DND-41 (cell line): ENCODE data around the gene P2RX2.

Experiments
- ATAC-seq: fragments of 200-7000 bp; cut with Tn5 transposase; 3 replicates; pipeline ENCODE4 v1.9.1; 2021; ENCODE audit warnings: low read depth; ENCODE audit not compliant: insufficient read depth
- DNase-seq: peaks from one replicate; pipeline ENCODE4 v3.0.0-alpha.2; 2020
- H2AFZ ChIP-seq: 2 replicates; pipeline ENCODE4 v1.6.0; 2012; ENCODE audit warnings: low read depth, low read length
- H3K27ac ChIP-seq: 2 replicates; pipeline ENCODE4 v1.5.1; 2012; ENCODE audit warnings: low read length, inconsistent platforms
- H3K27me3 ChIP-seq: fragments of 200-600 bp; sonication (generic); 2 replicates; pipeline ENCODE4 v1.6.0; 2012; ENCODE audit warnings: low read length, mild to moderate bottlenecking, inconsistent platforms; ENCODE audit not compliant: insufficient read depth, poor library complexity
- H3K36me3 ChIP-seq: 2 replicates; pipeline ENCODE4 v1.5.1; 2012; ENCODE audit warnings: low read length, inconsistent platforms; ENCODE audit not compliant: insufficient read depth
- H3K4me1 ChIP-seq: 2 replicates; pipeline ENCODE4 v1.5.1; 2012; ENCODE audit warnings: mild to moderate bottlenecking, low read length; ENCODE audit not compliant: insufficient read depth
- H3K4me2 ChIP-seq: 2 replicates; pipeline ENCODE4 v1.6.0; 2012; ENCODE audit warnings: mild to moderate bottlenecking, moderate library complexity, low read length, inconsistent platforms; ENCODE audit not compliant: insufficient read depth
- H3K4me3 ChIP-seq, 2 experiments: fragments of 200-600 bp in 1 of 2; shearing (Covaris generic) in 1 of 2; 2 replicates each; pipeline ENCODE4 v1.5.1; 2012 to 2016; ENCODE audit warnings: inconsistent platforms in 2 of 2, low read length in 2 of 2, mild to moderate bottlenecking in 2 of 2, low read depth in 1 of 2, moderate library complexity in 1 of 2
- H3K79me2 ChIP-seq: 2 replicates; pipeline ENCODE4 v1.6.0; 2012; ENCODE audit warnings: low read length, inconsistent platforms; ENCODE audit not compliant: insufficient read depth
- H3K9ac ChIP-seq: 2 replicates; pipeline ENCODE4 v1.6.0; 2012; ENCODE audit warnings: low read depth, mild to moderate bottlenecking, inconsistent platforms, low read length, moderate library complexity
- H3K9me3 ChIP-seq: 2 replicates; pipeline ENCODE4 v1.5.1; 2012; ENCODE audit warnings: low read length, moderate library complexity, mild to moderate bottlenecking, inconsistent platforms; ENCODE audit not compliant: insufficient read depth, severe bottlenecking
- H4K20me1 ChIP-seq: 2 replicates; pipeline ENCODE4 v1.6.0; 2012; ENCODE audit warnings: low read length; ENCODE audit not compliant: insufficient read depth
- CTCF ChIP-seq: IDR thresholded peaks from 2 replicates; pipeline ENCODE4 v1.5.1; 2012; ENCODE audit warnings: borderline replicate concordance, low read length, moderate library complexity, mild to moderate bottlenecking; ENCODE audit not compliant: poor library complexity, severe bottlenecking; ENCODE audit errors: extremely low read depth
- EZH2 ChIP-seq: IDR thresholded peaks from 3 replicates; pipeline ENCODE4 v1.6.1; 2012; ENCODE audit warnings: borderline replicate concordance, low read depth, mild to moderate bottlenecking, moderate library complexity, low read length, inconsistent platforms; ENCODE audit not compliant: severe bottlenecking

The P2RX2 gene

GRCh38 chr12:132572801-132573760, 45.5 kb upstream of the P2RX2 start:
- Histone ChIP-seq H4K20me1 (peaks cover 44% of the 10 kb centered on the region), H3K36me3 (peaks cover 87% of the 10 kb centered on the region), H3K27me3 (no peaks in the 10 kb centered on the region), H3K4me3 (no peak overlapping the region), H3K27ac (no peak overlapping the region), H3K9me3 (no peaks in the 10 kb centered on the region), H3K4me2 (no peak overlapping the region), H3K79me2 (peaks cover 9% of the 10 kb centered on the region; the same call in 1 of the 2 replicates), H2AFZ (no peak overlapping the region), H3K4me1 (no peaks in the 10 kb centered on the region), H3K9ac (no peak overlapping the region)
- no peak for ATAC-seq
- DNase-seq: no peak
- TF ChIP-seq CTCF (no peak), EZH2 (no peak)

- no peak overlapping the region for H2AFZ ChIP-seq
- TF ChIP-seq EZH2 (no peak), CTCF (no peak)
- no peak for DNase-seq
- H3K79me2 ChIP-seq: no peaks in the 10 kb centered on the region
- no peaks in the 10 kb centered on the region for H3K27me3 ChIP-seq
- no peak overlapping the region for H3K4me2 ChIP-seq
- no peak overlapping the region for H3K9ac ChIP-seq
- H3K36me3 ChIP-seq: peaks cover 83% of the 10 kb centered on the region
- no peaks in the 10 kb centered on the region for H3K9me3 ChIP-seq
- no peak for ATAC-seq
- H3K27ac ChIP-seq: no peak overlapping the region
- no peaks in the 10 kb centered on the region for H3K4me1 ChIP-seq
- H3K4me3 ChIP-seq: no peak overlapping the region
- H4K20me1 ChIP-seq: peaks cover 33% of the 10 kb centered on the region
These were observed 44.1 kb upstream of the P2RX2 start for GRCh38 chr12:132574271-132574996.

GRCh38 chr12:132575661-132576060, 42.9 kb upstream of the P2RX2 start:
- Histone ChIP-seq H2AFZ (no peak overlapping the region), H3K9me3 (no peaks in the 10 kb centered on the region), H3K4me3 (no peak overlapping the region), H3K4me2 (no peak overlapping the region), H3K9ac (no peak overlapping the region), H3K36me3 (peaks cover 77% of the 10 kb centered on the region), H3K27me3 (no peaks in the 10 kb centered on the region), H3K79me2 (no peaks in the 10 kb centered on the region), H3K4me1 (no peaks in the 10 kb centered on the region), H4K20me1 (peaks cover 29% of the 10 kb centered on the region), H3K27ac (no peak overlapping the region)
- TF ChIP-seq EZH2 (no peak), CTCF (no peak)
- ATAC-seq (no peak), DNase-seq (no peak)
